GM18858 (cell line): ENCODE data around the gene FOS.
"Not testable (repeated sequence)": the region's sequence is repeated elsewhere in the genome, so short reads cannot be mapped to it uniquely, and the experiment has no call there.

ENCODE experiments used
- ATAC-seq: cut with Tn5 transposase; IDR thresholded peaks from one replicate; pipeline ENCODE4 v1.9.1; 2021; ENCODE audit not compliant: unreplicated experiment

Gene FOS

GRCh38 chr14:75274899-75275569 is 3.6 kb upstream of the FOS start:
- no peak for ATAC-seq

GRCh38 chr14:75275598-75275997 is 3.0 kb upstream of the FOS start:
- ATAC-seq, result no peak

GRCh38 chr14:75277008-75277814 is 1.4 kb upstream of the FOS start:
- no peak for ATAC-seq

- no peak for ATAC-seq
These were observed 710 bp upstream of the FOS start for GRCh38 chr14:75277815-75278421.

- no peak for ATAC-seq
These were observed 630 bp downstream of the FOS start for GRCh38 chr14:75279153-75279762.

- no peak for ATAC-seq
These were observed 1.2 kb downstream of the FOS start for GRCh38 chr14:75279763-75280290.

- no peak for ATAC-seq
These were observed 1.7 kb downstream of the FOS start for GRCh38 chr14:75280291-75280830.

- ATAC-seq, result no peak
These were observed 2.4 kb downstream of the FOS start for GRCh38 chr14:75280831-75281653.

- ATAC-seq, result no peak
These were observed 3.0 kb downstream of the FOS start for GRCh38 chr14:75281654-75282019.

GRCh38 chr14:75282170-75282554 is 3.5 kb downstream of the FOS start:
- no peak for ATAC-seq

- ATAC-seq, result not testable (repeated sequence)
These were observed 4.0 kb downstream of the FOS start for GRCh38 chr14:75282555-75283161.

- no peak for ATAC-seq
These were observed 4.7 kb downstream of the FOS start for GRCh38 chr14:75283162-75283832.

GRCh38 chr14:75283833-75284563 is 5.4 kb downstream of the FOS start:
- ATAC-seq, result no peak

- ATAC-seq, result no peak
These were observed 6.7 kb downstream of the FOS start for GRCh38 chr14:75285331-75285730.

- no peak for ATAC-seq
These were observed 7.7 kb downstream of the FOS start for GRCh38 chr14:75286313-75286712.

- no peak for ATAC-seq
These were observed 11.3 kb downstream of the FOS start for GRCh38 chr14:75289840-75290388.

GRCh38 chr14:75290851-75291250 is 12.2 kb downstream of the FOS start:
- ATAC-seq, result no peak

GRCh38 chr14:75291331-75291730 is 12.7 kb downstream of the FOS start:
- ATAC-seq, result no peak
